ENCODE data around the gene PCIF1.

DNA sequence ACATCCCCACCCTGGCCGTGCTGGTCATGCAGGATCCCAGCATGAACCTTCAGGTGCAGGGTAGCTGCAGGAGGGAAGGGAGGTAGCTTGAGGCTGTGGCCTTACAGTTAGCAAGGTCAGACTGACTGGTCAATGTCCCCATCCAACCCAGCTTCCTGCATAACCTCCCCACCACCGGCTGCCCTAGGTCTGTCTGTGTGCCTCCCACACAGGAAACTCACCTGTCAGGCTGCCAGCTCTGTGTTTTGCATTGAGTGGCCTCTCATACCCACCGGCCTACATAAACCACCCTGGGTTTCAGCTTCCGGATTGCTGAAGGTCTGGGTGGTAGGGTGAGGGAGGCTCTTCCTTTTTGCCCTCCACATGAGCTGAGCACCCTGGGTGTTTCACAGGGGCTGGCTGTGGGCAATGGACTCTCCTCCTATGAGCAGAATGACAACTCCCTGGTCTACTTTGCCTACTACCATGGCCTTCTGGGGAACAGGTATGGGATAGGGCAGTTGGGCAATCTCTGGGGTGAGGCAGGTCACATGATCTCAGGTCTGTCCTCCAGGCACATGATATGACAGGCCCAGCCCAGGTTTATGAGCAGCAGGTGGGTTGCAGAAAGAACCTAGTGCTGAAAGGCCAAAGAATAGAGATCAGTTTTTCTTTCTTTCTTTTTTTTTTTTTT is 41.5 kb upstream of the PCIF1 start:
- TF ChIP-seq, protein P1, sequence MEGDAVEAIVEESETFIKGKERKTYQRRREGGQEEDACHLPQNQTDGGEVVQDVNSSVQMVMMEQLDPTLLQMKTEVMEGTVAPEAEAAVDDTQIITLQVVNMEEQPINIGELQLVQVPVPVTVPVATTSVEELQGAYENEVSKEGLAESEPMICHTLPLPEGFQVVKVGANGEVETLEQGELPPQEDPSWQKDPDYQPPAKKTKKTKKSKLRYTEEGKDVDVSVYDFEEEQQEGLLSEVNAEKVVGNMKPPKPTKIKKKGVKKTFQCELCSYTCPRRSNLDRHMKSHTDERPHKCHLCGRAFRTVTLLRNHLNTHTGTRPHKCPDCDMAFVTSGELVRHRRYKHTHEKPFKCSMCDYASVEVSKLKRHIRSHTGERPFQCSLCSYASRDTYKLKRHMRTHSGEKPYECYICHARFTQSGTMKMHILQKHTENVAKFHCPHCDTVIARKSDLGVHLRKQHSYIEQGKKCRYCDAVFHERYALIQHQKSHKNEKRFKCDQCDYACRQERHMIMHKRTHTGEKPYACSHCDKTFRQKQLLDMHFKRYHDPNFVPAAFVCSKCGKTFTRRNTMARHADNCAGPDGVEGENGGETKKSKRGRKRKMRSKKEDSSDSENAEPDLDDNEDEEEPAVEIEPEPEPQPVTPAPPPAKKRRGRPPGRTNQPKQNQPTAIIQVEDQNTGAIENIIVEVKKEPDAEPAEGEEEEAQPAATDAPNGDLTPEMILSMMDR (IDR thresholded peaks at IDR 0.05): no peak
- no peak for TF ChIP-seq POLR2A (IDR thresholded peaks at IDR 0.05)
